H1 (cell line): Measurements from ENCODE around the gene NEURL2. TPM values are rescaled to one million over a fixed set of nuclear protein-coding genes. Genes with fewer than 3 reads are reported as not detected.
"Not testable (repeated sequence)": the region's sequence is repeated elsewhere in the genome, so short reads cannot be mapped to it uniquely, and the experiment has no call there.

Source experiments
- CTCF ChIA-PET: fragments of 300-600 bp; sonication (Branson Sonifier 250); formaldehyde crosslinking; loops from one replicate; lab custom pipeline; 2021; ENCODE audit not compliant: partially characterized antibody; lab: Charles Lee
- POLR2A ChIA-PET: fragments of 300-600 bp; sonication (Branson Sonifier 250); formaldehyde crosslinking; loops from one replicate; lab custom pipeline; 2021; ENCODE audit warnings: inconsistent platforms; ENCODE audit not compliant: partially characterized antibody; lab: Charles Lee
- DNase-seq, 2 experiments: peaks; one replicate each; pipeline versions ENCODE4 v3.0.0 to v3.0.0-alpha.2; 2010 to 2022; ENCODE audit warnings: low spot score in 2 of 2, low read depth in 1 of 2, mixed read lengths in 1 of 2
- FAIRE-seq: peaks from 2 replicates; lab custom pipeline; 2011; peaks lifted over from hg19 to GRCh38; lab: Jason Lieb, UNC
- H2AFZ ChIP-seq: 2 replicates; pipeline ENCODE4 v1.8.1; 2012; ENCODE audit warnings: low read length, inconsistent platforms
- H2AK5ac ChIP-seq: 2 replicates; pipeline ENCODE4 v1.6.1; 2013; ENCODE audit warnings: low read depth, low read length
- H2BK120ac ChIP-seq: replicated peaks from 2 replicates; pipeline ENCODE3; 2013; ENCODE audit warnings: low read depth, low read length, inconsistent platforms
- H2BK12ac ChIP-seq: 2 replicates; pipeline ENCODE4 v1.6.1; 2013; ENCODE audit warnings: low read depth, low read length
- H2BK15ac ChIP-seq: 2 replicates; pipeline ENCODE4 v1.6.1; 2013; ENCODE audit warnings: low read length
- H2BK20ac ChIP-seq: 2 replicates; pipeline ENCODE4 v1.6.1; 2013; ENCODE audit warnings: low read length
- H2BK5ac ChIP-seq: 2 replicates; pipeline ENCODE4 v1.6.1; 2013; ENCODE audit warnings: low read depth, low read length
- H3K14ac ChIP-seq: 2 replicates; pipeline ENCODE4 v1.6.1; 2013; ENCODE audit warnings: inconsistent platforms; ENCODE audit not compliant: insufficient read length
- H3K18ac ChIP-seq: 2 replicates; pipeline ENCODE4 v1.6.1; 2013; ENCODE audit warnings: low read length; ENCODE audit errors: extremely low read depth
- H3K23ac ChIP-seq: 2 replicates; pipeline ENCODE4 v1.6.1; 2013; ENCODE audit warnings: inconsistent platforms; ENCODE audit not compliant: insufficient read length
- H3K23me2 ChIP-seq: 2 replicates; pipeline ENCODE4 v1.6.1; 2013; ENCODE audit warnings: low read depth, low read length
- H3K27ac ChIP-seq: 2 replicates; pipeline ENCODE4 v1.6.1; 2011; ENCODE audit warnings: low read depth, low read length, inconsistent platforms
- H3K27me3 ChIP-seq, 4 experiments: replicated peaks in 1 of 4; 1 replicate in 1 of 4; 2 replicates in 3 of 4; pipeline versions ENCODE4 v1.6.1 to v1.8.1; 2011 to 2013; ENCODE audit warnings: low read length in 3 of 4, mild to moderate bottlenecking in 3 of 4, inconsistent platforms in 2 of 4, mixed read lengths in 2 of 4, moderate library complexity in 1 of 4; ENCODE audit not compliant: control insufficient read depth in 3 of 4, insufficient read depth in 3 of 4; ENCODE audit errors: extremely low read depth in 1 of 4
- H3K36me3 ChIP-seq, 4 experiments: 2 replicates each; pipeline versions ENCODE4 v1.6.1 to v1.8.1; 2011 to 2013; ENCODE audit warnings: mild to moderate bottlenecking in 4 of 4, low read length in 3 of 4, moderate library complexity in 2 of 4, control low read depth in 1 of 4, inconsistent platforms in 1 of 4; ENCODE audit not compliant: insufficient read depth in 4 of 4, control insufficient read depth in 2 of 4
- H3K4ac ChIP-seq: replicated peaks from 2 replicates; pipeline ENCODE3; 2013; ENCODE audit warnings: low read length, low read depth, mixed read lengths, inconsistent platforms; ENCODE audit not compliant: insufficient read length
- H3K4me1 ChIP-seq, 4 experiments: replicated peaks in 1 of 4; 1 replicate in 1 of 4; 2 replicates in 3 of 4; pipeline versions ENCODE4 v1.6.1 to v1.8.1; 2011 to 2013; ENCODE audit warnings: low read length in 3 of 4, inconsistent platforms in 2 of 4, mixed read lengths in 1 of 4; ENCODE audit not compliant: insufficient read depth in 4 of 4, control insufficient read depth in 3 of 4
- H3K4me2 ChIP-seq, 2 experiments: 2 replicates each; pipeline versions ENCODE4 v1.6.1 to v1.8.1; 2011 to 2013; ENCODE audit warnings: low read depth in 2 of 2, low read length in 2 of 2, control low read depth in 1 of 2, inconsistent platforms in 1 of 2, mild to moderate bottlenecking in 1 of 2; ENCODE audit not compliant: insufficient read depth in 1 of 2
- H3K4me3 ChIP-seq, 4 experiments: fragments of 200-600, 300-600 bp in 1 of 4; sonication (generic), shearing (Covaris generic), sonication (Bioruptor Twin) in 1 of 4; 2 replicates each; pipeline versions ENCODE4 v1.5.1 to v1.8.1; 2011 to 2016; ENCODE audit warnings: low read length in 4 of 4, low read depth in 3 of 4, control low read depth in 2 of 4, inconsistent platforms in 2 of 4, mild to moderate bottlenecking in 2 of 4, mixed read lengths in 1 of 4, moderate library complexity in 1 of 4; ENCODE audit not compliant: insufficient read depth in 2 of 4; ENCODE audit errors: extremely low read depth in 1 of 4
- H3K56ac ChIP-seq: replicated peaks from 2 replicates; pipeline ENCODE3; 2013; ENCODE audit warnings: low read depth, mild to moderate bottlenecking, mixed read lengths, low read length, inconsistent platforms; ENCODE audit not compliant: insufficient read length
- H3K79me1 ChIP-seq: 2 replicates; pipeline ENCODE4 v1.6.1; 2013; ENCODE audit warnings: low read depth, low read length, control low read depth
- H3K79me2 ChIP-seq, 2 experiments: 2 replicates each; pipeline versions ENCODE4 v1.6.1 to v1.8.1; 2012 to 2013; ENCODE audit warnings: low read length in 2 of 2, mild to moderate bottlenecking in 2 of 2, inconsistent platforms in 1 of 2; ENCODE audit not compliant: insufficient read depth in 2 of 2, control insufficient read depth in 1 of 2
- H3K9ac ChIP-seq, 4 experiments: replicated peaks in 1 of 4; 1 replicate in 1 of 4; 2 replicates in 3 of 4; pipeline versions ENCODE4 v1.6.1 to v1.8.1; 2011 to 2013; ENCODE audit warnings: low read depth in 3 of 4, low read length in 3 of 4, control low read depth in 2 of 4, mild to moderate bottlenecking in 2 of 4, moderate library complexity in 2 of 4, inconsistent platforms in 1 of 4; ENCODE audit errors: extremely low read depth in 1 of 4
- H3K9me3 ChIP-seq, 2 experiments: 2 replicates each; pipeline versions ENCODE4 v1.6.1 to v1.8.1; 2012 to 2013; ENCODE audit warnings: mild to moderate bottlenecking in 2 of 2, moderate library complexity in 2 of 2, control low read depth in 1 of 2, inconsistent platforms in 1 of 2, low read depth in 1 of 2, low read length in 1 of 2, mixed read lengths in 1 of 2; ENCODE audit not compliant: insufficient read depth in 2 of 2
- H4K20me1 ChIP-seq, 2 experiments: replicated peaks in 1 of 2; 2 replicates each; pipeline versions ENCODE3 to v1.8.1; 2011 to 2013; ENCODE audit warnings: inconsistent platforms in 2 of 2, low read length in 2 of 2, mild to moderate bottlenecking in 1 of 2; ENCODE audit not compliant: insufficient read depth in 2 of 2, control insufficient read depth in 1 of 2
- H4K5ac ChIP-seq: 2 replicates; pipeline ENCODE4 v1.6.1; 2013; ENCODE audit warnings: low read length, low read depth, mixed read lengths, inconsistent platforms; ENCODE audit not compliant: insufficient read length
- H4K8ac ChIP-seq: 2 replicates; pipeline ENCODE4 v1.8.0; 2013; ENCODE audit warnings: mild to moderate bottlenecking, moderate library complexity, low read length, inconsistent platforms; ENCODE audit not compliant: insufficient read depth; ENCODE audit errors: extremely low read depth
- H4K91ac ChIP-seq: replicated peaks from 2 replicates; pipeline ENCODE3; 2013; ENCODE audit warnings: low read length, mixed read lengths, inconsistent platforms; ENCODE audit not compliant: insufficient read length
- CBX8 ChIP-seq: fragments of 300-800, 300-1000 bp; sonication (generic); IDR thresholded peaks from 2 replicates; pipeline ENCODE4 v1.7.1; 2016; ENCODE audit warnings: low read depth, low read length, borderline replicate concordance
- POU5F1 ChIP-seq: IDR thresholded peaks from 2 replicates; pipeline ENCODE4 v1.6.1; 2011; ENCODE audit warnings: low read depth, mild to moderate bottlenecking, low read length, moderate library complexity
- TAF7 ChIP-seq: optimal IDR thresholded peaks from 2 replicates; pipeline ENCODE3; 2011; ENCODE audit warnings: low read depth, mild to moderate bottlenecking, inconsistent platforms, low read length, moderate library complexity, borderline replicate concordance
- WGBS, 2 experiments: shearing (Covaris generic) in 1 of 2; methylation state at CpG; one replicate each; pipeline versions ENCODE4 v1.1.6 to v1.1.7; 2013 to 2015; ENCODE audit warnings: low lambda C conversion rate in 2 of 2, mixed read lengths in 2 of 2, inconsistent platforms in 1 of 2, low coverage in 1 of 2, missing lambda C conversion rate in 1 of 2; ENCODE audit not compliant: insufficient replicate concordance in 2 of 2, insufficient coverage in 1 of 2, insufficient read length in 1 of 2; ENCODE audit errors: extremely low coverage in 1 of 2, missing lambda C conversion rate in 1 of 2; 5-methylcytosine and 5-hydroxymethylcytosine counted together
- polyA plus RNA-seq, 7 experiments: library from polyadenylated mRNA; depleted of rRNA in 3 of 7; stranded (reverse) in 5 of 7; unstranded in 2 of 7; fragments of >200 nt in 5 of 7; fragments of 200-250 nt in 2 of 7; gene quantifications; 1 replicate in 5 of 7; 2 replicates in 1 of 7; 4 replicates in 1 of 7; pipeline versions ENCODE4 v1.2.1 to v1.2.3, GENCODE V29; 2011 to 2013; ENCODE audit warnings: missing spikeins in 2 of 7, mixed read lengths in 2 of 7
- total RNA-seq: library from RNA; stranded (reverse); fragmentation: NEBNext Ultra II Directional; extraction: Animal tissue kit (Norgen Biotek cat#: 25700); gene quantifications from 2 replicates; pipeline ENCODE4 v1.2.1, GENCODE V29; 2021
- TF ChIP-seq, protein P1 (sequence below): IDR thresholded peaks from 2 replicates; pipeline ENCODE4 v1.6.1; 2012; ENCODE audit warnings: inconsistent platforms

NEURL2 gene
- total and polyA plus RNA-seq, 2 of the 8 experiments (the other 6 are each of a cell fraction or from before 2014, with no cell fraction given) = 6.9 TPM

DNA sequence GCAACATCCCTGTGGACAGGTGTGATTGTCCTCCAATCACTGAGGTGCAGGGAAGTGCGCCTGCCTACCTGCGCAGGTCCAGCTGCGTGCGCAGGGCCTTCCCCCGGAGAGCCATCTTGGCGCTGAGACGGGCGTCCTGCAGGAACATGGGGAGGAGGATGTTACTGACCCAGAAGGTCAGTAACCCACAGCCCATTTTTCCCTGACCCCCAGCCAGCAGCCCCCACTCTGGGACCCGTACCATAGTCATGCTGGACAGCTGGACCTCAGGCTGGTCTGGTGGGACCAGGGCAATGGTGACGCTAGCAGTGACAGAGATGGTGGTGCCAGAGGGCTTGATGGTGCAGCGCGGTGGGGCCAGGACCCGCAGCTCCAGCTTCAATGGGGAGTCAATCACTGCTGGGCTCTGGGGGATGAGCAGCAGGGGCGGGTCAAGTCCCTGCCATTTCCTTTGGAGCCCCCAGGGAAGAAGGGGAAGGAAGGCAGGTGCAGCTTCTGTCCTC is 11.2 kb upstream of the NEURL2 start (continued):
- TF ChIP-seq POU5F1 = no peak
- TF ChIP-seq, protein P1, sequence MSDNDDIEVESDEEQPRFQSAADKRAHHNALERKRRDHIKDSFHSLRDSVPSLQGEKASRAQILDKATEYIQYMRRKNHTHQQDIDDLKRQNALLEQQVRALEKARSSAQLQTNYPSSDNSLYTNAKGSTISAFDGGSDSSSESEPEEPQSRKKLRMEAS = no peak
- TF ChIP-seq CBX8 = no peak
- no peak for TF ChIP-seq TAF7

DNA sequence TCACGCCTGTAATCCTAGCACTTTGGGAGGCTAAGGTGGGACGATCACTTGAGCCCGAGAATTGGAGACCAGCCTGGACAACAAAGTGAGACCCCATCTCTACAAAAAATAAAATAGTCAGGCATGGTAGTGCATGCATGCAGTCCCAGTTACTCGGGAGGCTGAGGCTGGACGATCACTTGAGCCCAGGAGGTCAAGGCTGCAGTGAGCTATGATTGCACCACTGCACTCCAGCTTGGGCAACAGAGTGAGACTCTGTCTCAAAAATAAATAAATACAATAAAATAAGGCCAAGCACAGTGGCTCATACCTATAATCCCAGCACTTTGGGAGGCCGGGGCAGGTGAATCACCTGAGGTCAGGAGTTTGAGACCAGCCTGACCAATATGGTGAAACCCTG is 10.3 kb upstream of the NEURL2 start:
- not testable (repeated sequence) for H2AFZ ChIP-seq, H2BK12ac ChIP-seq, H3K23me2 ChIP-seq, H2BK20ac ChIP-seq, H3K9ac ChIP-seq, FAIRE-seq, H3K27ac ChIP-seq, H4K8ac ChIP-seq, H3K79me2 ChIP-seq, H3K27me3 ChIP-seq, H3K4ac ChIP-seq, H2BK5ac ChIP-seq, H2AK5ac ChIP-seq, H4K20me1 ChIP-seq, H3K9me3 ChIP-seq, H3K4me3 ChIP-seq, H2BK120ac ChIP-seq, H3K18ac ChIP-seq, DNase-seq, H4K5ac ChIP-seq, H4K91ac ChIP-seq, H2BK15ac ChIP-seq, H3K56ac ChIP-seq, H3K79me1 ChIP-seq, H3K4me2 ChIP-seq, H3K4me1 ChIP-seq, H3K23ac ChIP-seq, H3K14ac ChIP-seq
- peaks cover 16 to 68% (median 58%) of the 10 kb centered on the region in 4 experiments for H3K36me3 ChIP-seq
- POLR2A ChIA-PET = interaction anchor here (0.8 to 5.6 kb wide), 7 partner anchors 9 to 48 kb away, joined by 3 to 49 read pairs (median 6); partner anchors contain the start of genes CTSA and NEURL2
- WGBS, 2 experiments = 94% methylated on average over 6 of the region's 6 CpGs; no CpG with 5 or more reads in 1 of the 2 experiments
- CTCF ChIA-PET = interaction anchor here (1.5 to 3.0 kb wide), 2 partner anchors 9 to 70 kb away, joined by 3 to 24 read pairs; partner anchors contain the start of genes CTSA and NEURL2
